HEK293 (cell line): ENCODE data around the gene TAC4.

Source experiments
- CTCF ChIA-PET: fragments of 350-600 bp; formaldehyde crosslinking; extraction: SDS; loops from one replicate; lab custom pipeline; 2021; ENCODE audit warnings: antibody characterized with exemption; lab: Yijun Ruan, JAX
- POLR2A ChIA-PET: fragments of 300-600 bp; formaldehyde crosslinking; extraction: SDS; loops from one replicate; lab custom pipeline; 2020; ENCODE audit warnings: antibody characterized with exemption, inconsistent platforms; lab: Yijun Ruan, JAX
- H3K27ac ChIP-seq: fragments of 200-500 bp; sonication (Bioruptor generic); 2 replicates; pipeline ENCODE4 v1.5.1; 2014; ENCODE audit warnings: low read depth, low read length, control low read depth, inconsistent platforms; ENCODE audit errors: extremely low read depth
- H3K36me3 ChIP-seq, 2 experiments: fragments of 200-500 bp in 1 of 2; sonication (Bioruptor generic) in 1 of 2; 1 replicate in 1 of 2; 2 replicates in 1 of 2; pipeline ENCODE4 v1.5.1; 2014 to 2017; ENCODE audit warnings: inconsistent platforms in 2 of 2, low read length in 2 of 2; ENCODE audit not compliant: control insufficient read depth in 2 of 2, insufficient read depth in 1 of 2
- H3K4me1 ChIP-seq: fragments of 200-500 bp; sonication (Bioruptor generic); 2 replicates; pipeline ENCODE4 v1.5.1; 2014; ENCODE audit warnings: mild to moderate bottlenecking, low read length, inconsistent platforms; ENCODE audit not compliant: control insufficient read depth, insufficient read depth
- H3K4me3 ChIP-seq: 2 replicates; pipeline ENCODE4 v1.5.1; 2011; ENCODE audit warnings: low read depth, mild to moderate bottlenecking, control low read depth, low read length, moderate library complexity
- H3K9me3 ChIP-seq: fragments of 200-500 bp; sonication (Bioruptor generic); 2 replicates; pipeline ENCODE4 v1.5.1; 2014; ENCODE audit warnings: low read depth, low read length, inconsistent platforms; ENCODE audit not compliant: control insufficient read depth, insufficient read depth
- EGR2 ChIP-seq: fragments of 450-650 bp; formaldehyde crosslinking; IDR thresholded peaks from 2 replicates; pipeline ENCODE4 v1.5.1; 2016; ENCODE audit warnings: low read depth, missing biosample characterization, missing genetic modification characterization
- HOXD13 ChIP-seq: sonication (generic); formaldehyde crosslinking; IDR thresholded peaks from 2 replicates; pipeline ENCODE4 v1.8.0; 2022; ENCODE audit warnings: missing genetic modification reagents, borderline replicate concordance
- ZBTB10 ChIP-seq: fragments of 450-650 bp; formaldehyde crosslinking; IDR thresholded peaks from 2 replicates; pipeline ENCODE4 v1.5.1; 2016; ENCODE audit warnings: missing biosample characterization, missing genetic modification characterization
- ZBTB8A ChIP-seq: fragments of 450-650 bp; formaldehyde crosslinking; IDR thresholded peaks from 2 replicates; pipeline ENCODE4 v1.5.1; 2016; ENCODE audit warnings: missing biosample characterization, missing genetic modification characterization
- ZFHX2 ChIP-seq: fragments of 450-650 bp; formaldehyde crosslinking; conservative IDR thresholded peaks from 2 replicates; pipeline ENCODE4 v1.5.1; 2016; ENCODE audit warnings: missing biosample characterization, missing genetic modification characterization
- ZFP69B ChIP-seq: fragments of 450-650 bp; formaldehyde crosslinking; IDR thresholded peaks from 2 replicates; pipeline ENCODE4 v1.5.1; 2016; ENCODE audit warnings: missing biosample characterization, missing genetic modification characterization
- ZNF10 ChIP-seq: fragments of 450-650 bp; formaldehyde crosslinking; IDR thresholded peaks from 2 replicates; pipeline ENCODE4 v1.5.1; 2017; ENCODE audit warnings: missing biosample characterization, missing genetic modification characterization
- ZNF112 ChIP-seq: fragments of 450-650 bp; formaldehyde crosslinking; IDR thresholded peaks from 2 replicates; pipeline ENCODE4 v1.5.0; 2017; ENCODE audit warnings: missing biosample characterization, missing genetic modification characterization
- ZNF148 ChIP-seq: fragments of 450-650 bp; formaldehyde crosslinking; IDR thresholded peaks from 2 replicates; pipeline ENCODE4 v1.5.0; 2017; ENCODE audit warnings: missing biosample characterization, missing genetic modification characterization, borderline replicate concordance
- ZNF433 ChIP-seq: fragments of 450-650 bp; formaldehyde crosslinking; IDR thresholded peaks from 2 replicates; pipeline ENCODE4 v1.5.1; 2016; ENCODE audit warnings: missing biosample characterization, missing genetic modification characterization, low read depth
- ZNF521 ChIP-seq: fragments of 450-650 bp; formaldehyde crosslinking; IDR thresholded peaks from 2 replicates; pipeline ENCODE4 v1.5.1; 2017; ENCODE audit warnings: missing biosample characterization, mild to moderate bottlenecking, missing genetic modification characterization
- ZNF645 ChIP-seq: fragments of 450-650 bp; formaldehyde crosslinking; IDR thresholded peaks from 2 replicates; pipeline ENCODE4; 2016; ENCODE audit warnings: missing biosample characterization, missing genetic modification characterization
- ZSCAN18 ChIP-seq: fragments of 450-650 bp; formaldehyde crosslinking; IDR thresholded peaks from 2 replicates; pipeline ENCODE4 v1.5.1; 2016; ENCODE audit warnings: missing biosample characterization, missing genetic modification characterization
- ZSCAN30 ChIP-seq: fragments of 450-650 bp; IDR thresholded peaks from 2 replicates; pipeline ENCODE4 v1.5.1; 2018; ENCODE audit warnings: missing biosample characterization, mild to moderate bottlenecking, missing genetic modification characterization, moderate library complexity

The TAC4 gene

GRCh38 chr17:49873926-49874325 lies 26.1 kb upstream of the TAC4 start (continued):
- TF ChIP-seq ZSCAN18 (no peak), ZFP69B (tag by site-specific recombination) (no peak)
- TF ChIP-seq, all 188 proteins: peak for 0

- ChIA-PET CTCF (interaction anchor here (0.6 to 4.8 kb wide), 4 partner anchors 11 to 123 kb away, joined by 3 to 82 read pairs (median 6); partner anchors contain the start of gene DLX3), POLR2A (interaction anchor here (0.5 to 0.6 kb wide), 2 partner anchors 109 to 321 kb away, joined by 3 read pairs; partner anchors contain the start of gene FAM117A)
- Histone ChIP-seq H3K36me3 (no peaks in the 10 kb centered on the region), H3K27ac (no peak overlapping the region), H3K4me1 (no peaks in the 10 kb centered on the region), H3K4me3 (no peak overlapping the region), H3K9me3 (no peaks in the 10 kb centered on the region)
- no peak for TF ChIP-seq ZSCAN30
- TF ChIP-seq ZNF521 (tag by site-specific recombination): no peak
- TF ChIP-seq ZNF10 (tag by site-specific recombination): no peak
- no peak for TF ChIP-seq ZBTB8A (tag by site-specific recombination)
- TF ChIP-seq ZBTB10 (tag by site-specific recombination): no peak
These were observed 25.6 kb upstream of the TAC4 start for GRCh38 chr17:49873466-49873865.

- H3K4me1 ChIP-seq: no peaks in the 10 kb centered on the region
- no peaks in the 10 kb centered on the region for H3K9me3 ChIP-seq
- CTCF ChIA-PET: interaction anchor here (0.6 to 4.8 kb wide), 7 partner anchors 8 to 124 kb away, joined by 3 to 82 read pairs (median 3); partner anchors contain the start of gene DLX3
- no peak overlapping the region for H3K4me3 ChIP-seq
- no peaks in the 10 kb centered on the region for H3K36me3 ChIP-seq
- POLR2A ChIA-PET: no interaction called here
- H3K27ac ChIP-seq: no peak overlapping the region
- no peak for TF ChIP-seq HOXD13 (CRISPR knock-in tag)
- peak; percentile 41; the same call in 1 of the 2 replicates for TF ChIP-seq EGR2 (tag by site-specific recombination)
- peak; percentile 54 for TF ChIP-seq ZFHX2
- TF ChIP-seq ZNF112: no peak
- TF ChIP-seq ZNF645 (tag by site-specific recombination): no peak
- no peak for TF ChIP-seq ZNF148 (tag by site-specific recombination)
- TF ChIP-seq ZNF433: no peak
These were observed 25.0 kb upstream of the TAC4 start for GRCh38 chr17:49872754-49873377.
